ENCODE results near the gene PLEKHN1.
"Not testable (repeated sequence)": the region's sequence is repeated elsewhere in the genome, so short reads cannot be mapped to it uniquely, and the experiment has no call there.

PLEKHN1 gene

DNA sequence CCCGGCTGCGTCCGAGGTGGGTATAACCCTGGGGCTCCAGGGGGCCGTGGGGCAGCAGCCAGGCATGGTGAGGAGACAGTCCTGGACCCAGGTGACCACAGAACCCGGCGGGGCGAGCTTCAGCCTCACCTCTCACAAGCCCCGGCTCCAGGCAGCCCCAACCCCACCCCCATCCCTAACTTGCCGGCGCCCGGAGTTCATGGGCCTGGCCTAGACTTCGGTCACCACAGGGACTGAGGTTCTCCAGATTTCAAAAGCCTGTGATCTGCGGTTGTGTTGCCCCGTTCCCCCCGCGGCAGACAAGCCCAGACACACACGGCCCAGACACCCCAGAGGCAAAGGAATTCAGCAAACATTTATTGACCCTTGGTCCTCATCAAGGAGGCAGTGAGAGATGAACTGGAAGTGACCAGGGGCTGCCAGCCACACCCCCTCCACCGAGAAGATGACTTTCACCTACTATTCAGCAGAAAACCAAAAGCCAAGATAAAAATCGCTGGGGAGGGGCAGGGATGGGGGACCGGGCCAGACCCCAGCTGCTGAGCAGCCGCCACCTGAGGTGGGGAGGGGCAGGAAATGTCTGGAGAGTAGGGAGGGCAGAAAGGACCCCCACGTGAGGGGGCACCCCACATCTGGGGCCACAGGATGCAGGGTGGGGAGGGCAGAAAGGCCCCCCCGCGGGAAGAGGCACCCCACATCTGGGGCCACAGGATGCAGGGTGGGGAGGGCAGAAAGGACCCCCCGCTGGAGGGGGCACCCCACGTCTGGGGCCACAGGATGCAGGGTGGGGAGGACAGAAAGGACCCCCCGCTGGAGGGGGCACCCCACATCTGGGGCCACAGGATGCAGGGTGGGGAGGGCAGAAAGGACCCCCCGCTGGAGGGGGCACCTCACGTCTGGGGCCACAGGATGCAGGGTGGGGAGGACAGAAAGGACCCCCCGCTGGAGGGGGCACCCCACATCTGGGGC lies 29.7 kb downstream of the PLEKHN1 start:
- no peak for DNase-seq (ENCODE audit: low read depth)

DNA sequence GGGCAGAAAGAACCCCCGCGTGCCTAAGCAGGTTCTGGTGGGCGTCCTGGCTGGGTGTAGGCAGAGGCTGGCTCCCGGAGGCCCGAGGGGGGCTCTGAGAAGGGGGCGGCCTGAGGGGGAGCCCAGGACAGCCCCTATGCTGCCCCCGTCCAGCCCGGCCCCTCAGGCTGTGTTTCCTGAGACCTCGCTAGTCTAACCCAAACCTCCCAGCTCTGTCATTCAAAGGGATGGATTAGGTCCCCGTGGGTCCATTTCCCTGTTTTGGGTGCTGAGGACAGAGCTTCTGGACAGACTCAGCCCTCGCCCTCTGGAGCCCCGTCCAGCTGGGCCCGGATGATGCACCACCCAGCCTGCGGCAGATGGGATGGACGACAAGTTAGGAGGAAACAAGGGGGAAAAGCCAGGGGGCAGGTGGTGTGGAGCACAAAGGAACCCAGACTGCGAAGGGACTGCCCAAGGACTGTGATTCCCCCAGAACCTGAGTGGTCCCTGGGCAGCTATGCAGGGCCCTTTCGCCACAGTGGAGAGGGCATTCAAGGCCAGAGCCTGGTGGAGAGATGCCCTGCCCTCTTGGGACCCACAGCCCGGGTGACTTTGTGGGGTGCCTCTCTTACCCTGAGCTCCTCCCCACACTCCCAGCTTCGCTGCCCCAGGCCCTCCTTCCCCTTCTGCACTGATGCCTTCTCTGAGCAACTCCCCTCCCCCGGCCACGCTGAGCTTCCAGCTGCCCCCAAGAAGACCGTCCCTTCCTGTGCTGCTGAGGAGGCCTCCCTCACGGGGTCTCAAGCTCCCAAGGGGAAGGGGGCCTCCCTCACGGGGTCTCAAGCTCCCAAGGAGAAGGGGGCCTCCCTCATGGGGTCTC lies 30.8 kb downstream of the PLEKHN1 start:
- no peak for DNase-seq (ENCODE audit: low read depth)

DNA sequence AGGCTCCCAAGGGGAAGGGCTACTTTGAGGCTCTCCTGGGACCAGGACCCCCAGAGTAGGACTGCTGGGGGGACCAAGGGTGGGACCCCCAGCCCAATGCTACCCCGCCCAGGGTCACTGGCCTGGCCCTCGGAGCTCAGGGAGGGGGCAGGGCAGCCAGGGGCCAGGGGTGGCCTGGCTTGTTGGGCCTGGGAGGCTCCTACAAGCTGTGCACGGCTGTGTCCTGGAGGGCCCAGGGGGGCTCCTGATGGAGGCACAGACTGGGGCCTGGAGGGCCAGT lies 31.4 kb downstream of the PLEKHN1 start:
- no peak for DNase-seq (ENCODE audit: low read depth)

DNA sequence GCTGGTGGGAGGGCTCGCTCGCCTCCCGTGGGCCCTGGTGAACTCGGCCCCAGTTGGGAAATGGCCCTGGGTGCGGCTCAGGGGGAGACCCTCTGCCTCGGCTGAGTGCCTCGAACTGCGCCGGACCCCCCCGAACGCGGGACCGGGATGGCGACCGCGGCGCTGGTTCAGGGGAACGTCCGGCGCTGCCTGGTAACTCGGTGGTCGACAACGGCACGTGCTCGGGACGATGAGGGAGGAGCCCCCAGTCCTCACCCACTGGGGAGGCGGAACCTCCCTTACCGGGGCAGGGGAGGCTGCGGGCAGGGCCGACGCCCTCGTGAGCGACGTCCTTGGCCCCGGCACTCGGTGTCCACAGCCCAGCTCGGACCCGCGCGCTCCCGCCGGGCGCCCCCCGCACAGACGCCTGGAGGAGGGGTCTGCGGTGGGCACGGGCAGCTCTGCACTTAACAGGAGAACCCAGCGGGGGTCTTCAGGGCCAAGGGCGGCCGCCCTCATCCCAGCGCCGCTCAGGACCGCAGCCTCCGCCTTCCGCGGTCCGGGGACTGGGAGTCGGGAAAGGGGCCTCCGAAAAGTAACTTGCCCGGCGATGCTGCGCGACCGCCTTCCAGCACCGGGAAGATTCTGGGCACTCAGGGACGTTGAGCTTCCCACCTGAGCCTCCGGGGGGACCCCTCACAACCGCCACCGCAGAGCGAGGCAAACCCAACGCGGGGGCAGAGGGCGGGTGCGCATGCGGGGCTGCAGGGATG lies 31.9 kb downstream of the PLEKHN1 start:
- no peak for DNase-seq (ENCODE audit: low read depth)

DNA sequence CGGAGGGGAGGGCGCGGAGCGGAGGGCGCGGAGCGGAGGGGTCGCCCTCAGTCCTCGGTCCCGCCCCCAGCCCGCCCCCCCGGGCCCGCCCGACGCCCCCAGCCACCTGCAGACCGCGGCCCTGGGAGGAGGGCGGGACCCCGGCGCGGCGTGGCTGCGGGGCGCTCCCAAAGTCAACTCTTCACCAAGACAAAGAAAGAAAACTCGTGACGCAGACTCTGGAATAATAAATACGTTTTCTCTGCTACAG lies 32.4 kb downstream of the PLEKHN1 start:
- no peak for DNase-seq (ENCODE audit: low read depth)

DNA sequence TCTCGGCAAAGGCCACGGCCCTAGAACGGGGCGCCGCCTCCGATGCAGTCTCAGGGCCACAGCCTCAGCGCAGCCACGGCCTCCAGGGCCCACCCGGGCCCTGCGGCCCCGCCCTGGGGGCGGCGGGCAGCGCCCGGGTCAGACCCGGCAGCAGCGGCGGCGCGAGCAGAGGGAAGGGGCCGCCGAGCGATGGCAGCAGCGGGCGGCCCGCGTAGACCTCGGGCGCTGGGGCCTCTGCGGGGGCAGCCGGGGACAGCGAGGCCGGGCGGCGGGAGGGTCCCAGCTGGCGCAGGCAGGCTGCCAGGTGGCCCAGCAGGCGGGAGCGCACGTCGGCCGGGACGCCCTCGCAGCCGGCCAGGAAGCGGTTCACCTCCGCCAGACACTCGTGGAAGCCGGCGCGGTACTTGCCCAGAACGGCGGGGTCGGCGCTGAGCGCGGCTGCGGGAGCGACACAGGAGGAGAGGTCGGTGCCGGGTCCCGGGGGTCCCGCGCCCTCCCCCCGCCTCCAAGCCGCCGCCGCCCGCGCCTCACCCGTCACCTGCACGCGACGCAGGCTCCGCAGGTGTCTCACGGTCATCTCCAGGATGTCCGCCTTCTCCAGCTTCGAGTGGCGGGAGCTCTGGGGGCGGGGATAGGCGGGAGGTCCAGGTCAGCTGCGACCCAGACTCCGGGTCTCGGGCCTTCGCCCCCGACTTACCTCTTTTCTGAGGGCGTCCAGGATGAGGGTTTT lies 32.9 kb downstream of the PLEKHN1 start:
- DNase-seq (ENCODE audit: low read depth) = peak; percentile 46

DNA sequence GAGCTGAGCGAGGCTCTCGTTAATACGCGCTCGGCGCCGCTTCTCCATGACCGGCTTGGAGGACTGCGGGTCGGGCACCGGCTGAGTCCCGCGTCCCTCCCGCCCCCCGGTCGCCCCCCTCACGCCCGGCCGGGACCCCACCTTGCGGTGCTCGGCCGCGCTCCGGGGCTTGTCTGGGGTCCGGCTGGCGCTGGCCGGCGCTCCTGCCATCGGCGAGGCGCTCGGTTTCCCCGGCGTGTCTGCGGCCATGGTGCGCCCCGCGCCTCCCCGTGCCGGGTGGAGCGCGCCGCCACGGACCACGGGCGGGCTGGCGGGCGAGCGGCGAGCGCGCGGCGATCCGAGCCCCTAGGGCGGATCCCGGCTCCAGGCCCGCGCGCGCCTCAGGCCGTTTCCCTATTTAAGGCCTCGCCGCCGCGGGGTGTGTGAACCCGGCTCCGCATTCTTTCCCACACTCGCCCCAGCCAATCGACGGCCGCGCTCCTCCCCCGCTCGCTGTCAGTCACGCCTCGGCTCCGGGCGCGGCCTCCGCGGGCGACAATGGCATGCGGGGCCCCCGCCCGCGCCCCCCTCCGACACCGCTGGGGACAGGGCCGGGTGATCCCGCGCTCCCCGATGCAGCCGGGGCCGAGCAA lies 33.6 kb downstream of the PLEKHN1 start, which contains the start of gene HES4:
Gene HES4 (minus strand): TSS at position 373 of the 632 bp plus-strand sequence. CDS start 124 bp downstream, at position 249.
- peak; percentile 94 for DNase-seq (ENCODE audit: low read depth)

DNA sequence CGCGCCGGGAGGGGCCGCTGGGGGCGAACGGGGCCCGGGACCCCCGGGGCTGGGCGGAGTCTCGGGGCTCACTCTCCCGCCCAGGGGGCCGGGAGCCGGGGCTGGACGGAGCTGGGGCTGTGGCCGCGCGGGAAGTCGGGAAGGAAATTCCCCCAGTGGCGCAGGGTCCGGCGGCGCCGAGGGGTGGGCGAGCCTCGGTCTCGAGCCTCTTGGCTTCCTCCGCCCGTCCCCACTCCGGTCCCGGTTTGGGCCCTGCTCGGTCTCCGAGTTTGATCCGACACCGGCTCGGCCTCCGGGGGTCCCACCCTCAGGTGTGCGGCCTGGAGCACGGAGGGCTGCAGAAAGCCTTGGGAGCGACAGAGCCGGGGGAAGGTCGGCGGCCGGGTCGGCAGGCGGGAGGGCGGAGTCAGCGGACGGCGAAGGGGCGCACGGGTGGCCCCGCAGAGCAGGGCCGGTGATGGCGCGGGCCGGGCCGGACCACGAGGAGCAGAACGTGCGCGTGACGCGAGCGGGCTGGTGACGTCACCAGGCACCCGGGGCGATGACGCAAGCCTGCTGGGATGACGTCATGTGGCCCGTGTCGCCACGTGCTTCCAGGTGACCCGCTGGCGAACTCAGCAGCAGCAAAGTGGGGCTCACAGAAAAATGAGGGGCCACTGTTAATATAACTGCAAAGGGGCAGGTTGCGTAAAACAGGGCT lies 34.2 kb downstream of the PLEKHN1 start:
- peak; percentile 81 for DNase-seq (ENCODE audit: low read depth)

DNA sequence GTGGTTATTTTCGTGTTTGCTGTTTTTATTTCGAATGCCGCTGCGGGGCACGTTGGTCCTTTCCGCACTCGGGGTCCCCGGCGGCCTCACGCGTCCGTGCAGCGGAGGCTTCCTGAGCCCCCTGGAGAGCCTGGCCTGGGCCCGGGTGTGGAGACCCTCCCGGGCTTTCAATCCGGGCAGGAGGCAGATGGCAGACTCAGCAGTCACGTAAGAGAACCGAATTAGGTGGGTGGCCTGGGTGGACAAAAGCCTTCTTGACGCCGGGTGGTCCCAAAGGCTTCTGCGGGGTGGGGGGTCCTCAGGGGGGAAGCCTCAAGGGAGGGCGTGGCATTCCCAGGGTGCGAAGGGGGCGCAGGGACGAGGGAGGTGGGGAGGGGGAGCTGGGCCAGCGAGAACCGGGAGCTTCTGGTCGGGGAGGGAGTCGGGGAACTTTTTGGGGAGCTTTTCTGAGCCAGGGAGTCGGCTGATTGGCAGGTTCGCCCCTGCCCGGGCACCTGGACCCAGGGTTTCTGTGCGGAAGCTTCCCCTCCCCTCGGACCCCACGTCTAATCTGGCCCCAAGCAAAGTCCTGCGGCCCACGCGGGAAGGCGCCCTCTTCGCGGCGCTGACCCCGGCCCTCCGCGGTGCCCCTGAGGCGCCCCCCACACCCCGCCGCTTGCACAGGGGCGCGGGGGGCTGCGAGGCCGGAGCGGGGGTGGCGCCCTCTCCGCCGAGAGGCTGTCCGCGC lies 34.9 kb downstream of the PLEKHN1 start:
- peak; percentile 27 for DNase-seq (ENCODE audit: low read depth)

DNA sequence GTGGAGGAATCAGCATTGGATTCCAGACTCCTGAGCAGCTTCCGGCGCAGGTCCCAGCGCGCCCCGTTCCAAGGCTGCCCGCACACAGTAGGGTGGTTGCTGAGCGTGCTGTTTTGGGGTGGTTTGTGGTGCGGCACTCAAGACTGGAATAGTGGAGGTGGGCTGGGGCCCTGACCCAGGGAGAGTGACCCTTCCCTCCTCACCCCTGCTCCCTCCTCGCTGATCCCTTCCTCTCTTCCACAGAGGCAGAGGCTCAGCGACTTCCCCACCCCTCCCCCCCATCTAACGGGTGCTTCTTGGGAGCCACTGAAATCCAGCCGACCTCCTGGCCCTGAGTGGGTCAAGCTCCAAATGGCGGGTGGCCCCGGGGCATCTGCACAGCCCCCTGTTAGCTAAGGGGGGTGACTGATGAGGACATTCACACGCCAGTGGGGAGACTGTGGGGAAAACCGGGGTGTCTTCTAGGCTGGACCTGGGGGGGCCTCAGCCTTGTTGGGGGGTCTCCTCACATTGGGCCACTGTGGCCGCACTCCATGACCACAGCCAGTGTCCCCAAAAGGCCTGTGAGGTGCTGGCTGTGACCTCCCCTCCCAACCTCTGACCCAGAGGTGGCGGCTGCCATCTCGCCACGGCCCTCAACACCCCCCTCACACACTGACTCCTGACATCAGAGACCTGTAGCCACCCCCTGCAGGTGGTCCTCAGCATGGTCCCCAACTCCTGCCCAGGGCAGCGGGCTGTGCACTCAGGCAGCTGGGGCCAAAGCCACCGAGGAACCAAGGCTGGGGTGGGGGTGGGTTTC lies 37.5 kb downstream of the PLEKHN1 start:
- no peak for DNase-seq (ENCODE audit: low read depth)

DNA sequence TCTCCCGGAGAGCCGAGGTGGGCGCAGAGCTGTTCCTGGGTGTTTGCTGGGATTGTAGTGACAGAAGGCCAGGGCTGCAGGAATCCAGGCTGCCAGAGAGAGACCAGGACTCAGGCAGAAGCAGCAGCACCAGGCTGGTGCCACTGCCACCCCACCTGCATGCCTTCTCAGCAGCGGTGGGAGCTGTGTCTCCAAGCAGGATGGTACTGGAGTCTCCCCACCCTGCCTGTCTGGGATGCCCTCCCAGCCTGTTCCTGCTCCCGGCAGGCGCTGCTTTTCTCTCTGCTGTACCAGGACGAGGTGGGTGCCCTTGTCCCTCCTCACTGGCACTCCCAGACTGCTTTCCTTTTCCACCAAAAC lies 38.1 kb downstream of the PLEKHN1 start:
- no peak for DNase-seq (ENCODE audit: low read depth)

DNA sequence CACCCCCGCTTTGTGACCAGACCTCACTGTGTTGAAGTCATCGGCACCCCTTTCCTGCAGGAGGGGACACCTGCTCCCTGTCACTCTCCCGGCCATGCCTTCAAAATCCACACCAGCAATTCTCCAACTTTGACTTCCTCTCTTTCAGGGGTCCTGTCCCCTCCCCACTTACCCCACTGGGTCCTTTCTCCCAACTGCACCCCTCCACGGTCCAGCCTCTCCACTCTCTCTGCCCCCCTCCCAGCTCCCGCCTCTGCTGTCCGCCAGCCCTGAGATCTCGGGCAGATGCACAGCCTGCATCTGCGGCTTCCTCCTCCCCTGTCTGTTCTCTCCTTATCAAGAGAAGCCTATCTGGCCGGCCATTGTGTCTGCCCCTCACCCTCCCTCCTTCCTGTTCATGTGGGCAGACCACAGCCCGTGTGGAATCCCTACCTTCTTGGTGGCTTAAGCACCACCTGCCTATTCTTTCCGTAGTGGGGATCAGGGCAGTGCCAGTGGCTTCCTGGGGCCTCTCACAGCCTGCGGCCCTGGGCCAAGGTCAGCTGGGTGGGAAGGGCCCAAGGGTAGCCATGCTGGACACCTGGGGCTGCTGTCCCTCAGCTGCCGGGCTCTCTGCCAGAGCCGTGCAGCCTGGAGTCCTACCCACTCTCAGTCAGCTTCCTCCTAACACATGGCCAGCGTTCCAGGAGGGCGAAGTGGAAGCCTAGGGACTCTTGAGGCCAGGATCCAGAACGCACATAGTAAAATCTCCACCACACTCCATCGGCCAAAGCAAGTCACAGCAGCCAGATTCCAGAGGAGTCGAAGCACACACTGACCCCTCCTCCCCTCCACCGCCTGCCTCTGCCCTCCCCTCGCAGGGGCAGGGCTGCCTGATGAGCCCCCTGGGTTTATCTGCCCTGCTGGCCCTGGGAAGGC lies 38.8 kb downstream of the PLEKHN1 start:
- DNase-seq (ENCODE audit: low read depth) = peak; percentile 85

DNA sequence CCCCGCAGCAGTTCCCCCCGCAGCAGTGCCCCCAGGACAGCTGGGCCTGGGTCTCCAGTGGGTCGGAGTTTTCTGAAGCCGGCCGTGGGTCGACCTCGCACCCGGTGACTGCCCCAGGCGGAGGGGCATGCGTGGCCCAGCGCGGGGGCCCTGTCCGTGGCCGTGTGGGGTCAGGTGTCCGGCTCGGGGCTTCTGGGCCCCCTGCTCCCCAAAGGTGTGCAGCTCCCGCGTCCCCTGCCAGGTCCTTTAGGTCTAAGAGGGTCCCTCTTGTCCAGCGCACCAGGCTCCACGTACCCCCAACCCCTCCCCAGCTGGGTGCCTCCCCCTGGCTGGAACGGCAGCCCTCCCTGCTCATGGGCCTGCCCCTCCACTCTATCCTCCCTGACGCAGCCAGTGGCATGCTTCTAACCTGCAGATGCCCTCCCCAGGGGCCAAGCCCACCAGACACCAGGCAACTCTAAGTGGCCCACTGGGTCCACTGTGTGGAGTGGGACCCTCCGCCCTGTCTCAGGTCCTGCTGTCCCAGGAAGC lies 39.6 kb downstream of the PLEKHN1 start:
- no peak for DNase-seq (ENCODE audit: low read depth)

DNA sequence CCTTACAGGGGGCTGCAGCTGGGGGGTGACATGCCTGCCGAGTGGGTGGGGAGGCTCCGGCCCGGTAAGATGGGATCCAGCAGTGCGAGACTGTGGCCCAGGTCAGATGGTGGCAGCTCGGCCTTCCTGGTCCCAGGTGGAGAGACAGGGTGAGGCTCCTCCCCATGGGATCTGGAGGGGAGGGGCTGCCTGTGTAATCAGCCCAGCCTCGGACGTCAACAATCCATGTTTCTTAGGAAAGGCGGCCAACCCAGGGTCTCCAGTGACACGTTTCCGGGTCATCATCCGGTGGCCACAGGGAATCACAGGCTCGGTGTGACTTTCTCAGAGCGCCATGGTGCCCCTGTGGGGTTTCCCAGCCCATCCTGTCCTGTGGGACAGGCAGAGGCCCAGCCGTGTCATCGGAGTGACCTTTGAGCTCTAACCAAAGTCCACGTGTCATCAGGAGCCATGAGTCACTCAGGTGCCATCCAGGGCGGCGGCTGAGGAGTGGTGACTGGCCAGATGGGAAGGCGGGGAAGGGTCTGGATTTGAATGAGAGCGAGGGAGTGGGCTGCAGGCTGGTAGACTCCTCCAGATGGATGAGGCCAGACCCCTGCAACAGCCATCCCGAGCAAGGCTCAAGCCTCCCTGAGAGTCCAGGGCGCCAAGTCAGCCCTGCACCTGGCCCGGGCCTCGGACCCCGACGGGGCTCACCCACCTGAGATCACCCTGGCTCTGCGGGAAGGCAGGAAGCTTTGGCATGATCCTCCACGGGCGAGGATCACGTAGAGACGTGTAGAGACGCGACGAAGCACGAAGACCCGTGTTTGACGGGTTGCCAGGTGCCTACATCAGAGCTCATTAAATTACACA lies 40.2 kb downstream of the PLEKHN1 start:
- DNase-seq (ENCODE audit: low read depth) = no peak

DNA sequence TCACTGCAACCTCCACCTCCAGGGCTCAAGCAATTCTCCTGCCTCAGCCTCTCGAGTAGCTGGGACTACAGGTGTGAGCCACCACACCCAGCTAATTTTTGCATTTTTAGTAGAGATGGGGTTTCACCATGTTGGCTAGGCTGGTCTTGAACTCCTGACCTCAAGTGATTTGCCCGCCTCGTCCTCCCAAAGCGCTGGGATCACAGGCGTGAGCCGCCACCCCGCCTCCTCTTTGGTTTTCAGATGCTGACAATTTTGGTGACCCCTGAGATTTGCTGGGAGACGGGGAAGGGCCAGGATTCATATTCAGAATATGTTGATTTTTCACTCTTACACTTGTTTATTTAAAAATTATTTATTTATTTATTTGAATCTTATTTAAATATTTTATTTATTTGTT lies 43.8 kb downstream of the PLEKHN1 start:
- DNase-seq (ENCODE audit: low read depth) = not testable (repeated sequence)

DNA sequence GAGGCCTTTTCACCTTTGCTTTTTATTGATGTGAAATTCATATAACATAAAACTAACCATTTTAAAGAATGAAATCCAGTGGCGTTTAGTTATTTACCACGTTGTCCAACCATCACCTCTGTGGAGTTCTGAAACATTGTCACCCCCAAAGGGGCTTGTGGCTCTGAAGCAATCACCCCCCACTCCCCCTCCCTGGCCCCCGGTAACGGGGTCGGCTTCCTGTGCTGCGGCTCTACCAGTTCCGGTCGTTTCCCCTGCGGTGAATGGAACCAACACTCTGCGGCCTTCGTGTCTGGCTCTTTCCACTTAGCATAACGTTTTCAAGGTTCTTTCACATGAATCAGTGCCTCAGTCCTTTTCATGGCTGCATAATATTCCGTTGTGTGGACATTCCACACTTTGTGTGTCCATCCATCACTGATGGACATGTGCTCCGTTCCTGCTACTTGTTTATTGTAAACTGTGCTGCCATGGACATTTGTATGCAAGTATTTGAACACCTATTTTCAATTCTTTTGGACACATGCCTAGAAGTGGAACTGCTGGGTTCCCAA lies 45.2 kb downstream of the PLEKHN1 start:
- DNase-seq (ENCODE audit: low read depth) = no peak

DNA sequence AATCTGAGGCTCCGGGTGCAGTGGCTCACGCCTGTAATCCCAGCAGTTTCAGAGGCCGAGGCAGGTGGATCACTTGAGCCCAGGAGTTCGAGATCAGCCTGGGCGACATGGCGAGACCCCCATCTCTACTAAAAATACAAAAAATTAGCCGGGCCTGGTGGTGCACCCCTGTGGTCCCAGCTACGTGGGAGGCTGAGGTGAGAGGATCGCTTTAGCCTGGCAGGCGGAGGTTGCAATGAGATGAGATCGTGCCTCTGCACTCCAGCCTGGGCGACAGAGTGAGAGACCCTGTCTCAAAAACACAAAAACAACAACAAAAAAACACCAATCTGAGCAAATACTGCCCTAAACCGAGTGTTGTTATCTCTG lies 46.4 kb downstream of the PLEKHN1 start:
- not testable (repeated sequence) for DNase-seq (ENCODE audit: low read depth)

All from EH (cell line).